ENCODE data around the gene IGFBP6.

The IGFBP6 gene

DNA sequence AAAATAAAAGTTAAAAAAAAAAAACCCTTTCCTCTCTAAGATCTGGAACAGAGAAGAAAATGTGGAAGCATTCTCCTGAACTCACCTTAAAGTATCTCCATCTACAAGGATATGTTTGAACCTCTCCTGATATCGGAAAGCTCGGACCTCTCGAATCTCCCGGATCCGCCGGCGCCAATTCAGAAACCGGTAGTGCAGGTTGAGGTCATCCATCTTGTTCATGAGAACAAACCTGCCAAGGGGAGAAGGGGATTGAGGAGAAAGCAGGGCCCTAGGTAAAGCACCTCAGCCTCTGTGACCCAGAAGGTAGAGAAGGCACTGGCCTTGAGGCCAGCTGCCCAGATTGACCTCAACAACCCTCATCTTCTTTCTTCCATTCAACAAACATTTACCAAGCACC lies 20.4 kb upstream of the IGFBP6 start:
- TF ChIP-seq, protein P1, sequence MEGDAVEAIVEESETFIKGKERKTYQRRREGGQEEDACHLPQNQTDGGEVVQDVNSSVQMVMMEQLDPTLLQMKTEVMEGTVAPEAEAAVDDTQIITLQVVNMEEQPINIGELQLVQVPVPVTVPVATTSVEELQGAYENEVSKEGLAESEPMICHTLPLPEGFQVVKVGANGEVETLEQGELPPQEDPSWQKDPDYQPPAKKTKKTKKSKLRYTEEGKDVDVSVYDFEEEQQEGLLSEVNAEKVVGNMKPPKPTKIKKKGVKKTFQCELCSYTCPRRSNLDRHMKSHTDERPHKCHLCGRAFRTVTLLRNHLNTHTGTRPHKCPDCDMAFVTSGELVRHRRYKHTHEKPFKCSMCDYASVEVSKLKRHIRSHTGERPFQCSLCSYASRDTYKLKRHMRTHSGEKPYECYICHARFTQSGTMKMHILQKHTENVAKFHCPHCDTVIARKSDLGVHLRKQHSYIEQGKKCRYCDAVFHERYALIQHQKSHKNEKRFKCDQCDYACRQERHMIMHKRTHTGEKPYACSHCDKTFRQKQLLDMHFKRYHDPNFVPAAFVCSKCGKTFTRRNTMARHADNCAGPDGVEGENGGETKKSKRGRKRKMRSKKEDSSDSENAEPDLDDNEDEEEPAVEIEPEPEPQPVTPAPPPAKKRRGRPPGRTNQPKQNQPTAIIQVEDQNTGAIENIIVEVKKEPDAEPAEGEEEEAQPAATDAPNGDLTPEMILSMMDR (IDR thresholded peaks at IDR 0.05) = no peak
- intact Hi-C loops (cut with DNase I; ENCODE audit: low total_unique reads) = loop anchor here (5.0 kb wide), 1 partner anchor 80 kb away; no protein-coding TSS in a partner anchor
- Histone ChIP-seq H3K4me3 (no peak overlapping the region), H3K9me3 (no peaks in the 10 kb centered on the region), H3K36me3 (peaks cover 28 to 40% (median 34%) of the 10 kb centered on the region in 3 donors), H3K27ac (peak overlapping the region; percentile 94 to 99), H3K27me3 (no peaks in the 10 kb centered on the region), H3K4me1 (peaks cover 6 to 72% (median 54%) of the 10 kb centered on the region in 4 donors)
- peak in 1 of 2 donors; percentile 29 for DNase-seq

DNA sequence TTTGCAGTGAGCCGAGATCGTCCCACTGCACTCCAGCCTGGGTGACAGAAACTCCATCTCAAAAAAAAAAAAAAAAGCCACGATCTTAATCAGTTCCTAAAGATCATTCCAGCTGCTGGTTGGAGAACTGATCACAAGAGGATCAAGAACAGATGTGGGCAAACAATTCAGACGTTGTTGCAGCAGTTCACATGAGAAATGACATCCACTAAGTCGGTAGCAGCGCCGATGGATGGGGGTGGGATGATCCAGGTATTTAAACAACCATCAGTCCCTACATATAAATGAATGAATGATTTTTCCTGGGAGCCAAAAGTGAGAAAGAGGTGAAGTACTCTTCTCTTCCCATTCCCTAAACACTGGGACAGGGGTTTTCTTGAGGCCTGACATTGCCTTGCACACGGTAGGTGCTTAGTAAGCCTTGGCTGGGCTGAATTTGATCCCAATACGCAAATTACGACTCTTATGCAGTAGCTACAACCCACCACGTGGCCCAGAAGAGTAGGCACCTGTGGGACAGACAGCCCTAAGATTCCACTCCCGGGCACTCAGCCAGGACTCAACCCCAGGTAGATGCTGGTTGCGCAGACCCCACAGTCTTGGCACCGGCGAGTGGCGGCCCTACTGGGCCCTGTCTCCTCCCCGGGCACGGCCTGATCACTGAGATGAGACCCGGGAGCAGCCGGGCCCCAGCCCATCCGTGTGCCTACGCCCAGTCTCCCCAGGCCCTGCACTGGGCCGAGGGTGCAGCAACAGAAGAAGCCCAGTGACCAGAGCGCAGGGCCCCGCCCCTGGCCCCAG lies 18.8 kb upstream of the IGFBP6 start:
- peaks cover 0 to 56% (median 40%) of the 10 kb centered on the region in 4 donors for H3K4me1 ChIP-seq
- peak in 1 of 2 donors; percentile 61 for DNase-seq
- peak overlapping the region; percentile 67 to 83 for H3K4me3 ChIP-seq
- H3K27ac ChIP-seq = peak overlapping the region; percentile 94 to 99
- no peaks in the 10 kb centered on the region for H3K9me3 ChIP-seq
- TF ChIP-seq, protein P1 (IDR thresholded peaks at IDR 0.05) = peak in 1 of 2 experiments; percentile 36
- H3K27me3 ChIP-seq = no peaks in the 10 kb centered on the region
- H3K36me3 ChIP-seq = peaks cover 28 to 34% (median 34%) of the 10 kb centered on the region in 3 donors
- intact Hi-C loops (cut with DNase I; ENCODE audit: low total_unique reads) = loop anchor here (5.0 kb wide), 1 partner anchor 79 kb away; no protein-coding TSS in a partner anchor

DNA sequence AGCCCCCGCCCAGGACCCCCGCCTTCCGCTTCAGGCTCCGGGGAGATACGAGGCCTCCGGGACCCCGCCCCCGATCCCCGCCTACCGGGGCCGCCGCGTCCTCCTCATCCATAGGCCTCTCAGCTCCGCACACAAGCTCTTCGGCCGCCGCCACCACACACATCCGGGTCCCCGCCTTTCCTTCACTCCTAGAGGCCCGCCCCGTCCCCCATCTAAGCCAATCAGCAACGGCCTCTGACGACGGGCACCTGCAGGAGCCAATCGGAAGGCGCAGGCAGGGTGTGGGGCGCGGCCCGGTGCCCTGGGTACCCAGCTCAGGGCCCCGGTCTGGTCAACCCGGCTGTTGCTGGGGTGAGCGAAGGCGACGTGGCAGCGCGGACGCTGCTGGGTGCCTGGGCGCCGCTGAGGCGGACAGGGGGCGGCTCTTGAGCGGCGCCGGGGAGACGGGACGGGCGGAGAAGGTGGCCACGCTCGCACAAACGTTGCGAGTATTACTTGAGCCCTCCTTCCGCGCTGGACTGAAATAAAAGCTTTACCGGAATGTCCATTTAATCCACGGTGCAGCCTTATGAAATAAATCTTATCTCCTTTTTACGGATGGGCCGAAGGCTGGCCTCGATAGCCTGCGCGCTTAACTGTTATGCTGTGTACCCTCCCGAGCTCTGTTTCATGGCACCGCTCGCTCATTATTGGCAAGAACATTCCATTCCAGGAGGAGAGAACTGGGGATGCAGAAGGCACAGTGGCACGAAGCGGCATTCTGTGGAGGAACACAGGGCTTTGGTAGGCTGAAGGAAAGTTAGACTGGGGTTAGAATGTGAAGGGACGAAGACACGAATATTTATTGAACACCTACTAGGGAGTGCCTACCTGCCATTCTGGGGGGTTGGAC lies 18.0 kb upstream of the IGFBP6 start, which contains the start of gene SPRYD3:
Gene SPRYD3, minus strand, starts transcription at position 165 of the 892 bp plus-strand sequence. Its CDS starts 57 bp downstream, at position 108.
- Histone ChIP-seq H3K27me3 (no peaks in the 10 kb centered on the region), H3K9me3 (no peaks in the 10 kb centered on the region), H3K36me3 (peaks cover 25 to 28% (median 27%) of the 10 kb centered on the region in 3 donors), H3K27ac (peak within 1 kb of the TSS; percentile 94 to 99), H3K4me3 (peak within 1 kb of the TSS; percentile 67 to 83), H3K4me1 (peaks cover 0 to 48% (median 33%) of the 10 kb centered on the region in 4 donors)
- peak; percentile 99 for DNase-seq
- intact Hi-C loops (cut with DNase I; ENCODE audit: low total_unique reads) = loop anchor here (5.0 kb wide), 1 partner anchor 78 kb away; no protein-coding TSS in a partner anchor
- TF ChIP-seq, protein P1 (IDR thresholded peaks at IDR 0.05) = no peak

DNA sequence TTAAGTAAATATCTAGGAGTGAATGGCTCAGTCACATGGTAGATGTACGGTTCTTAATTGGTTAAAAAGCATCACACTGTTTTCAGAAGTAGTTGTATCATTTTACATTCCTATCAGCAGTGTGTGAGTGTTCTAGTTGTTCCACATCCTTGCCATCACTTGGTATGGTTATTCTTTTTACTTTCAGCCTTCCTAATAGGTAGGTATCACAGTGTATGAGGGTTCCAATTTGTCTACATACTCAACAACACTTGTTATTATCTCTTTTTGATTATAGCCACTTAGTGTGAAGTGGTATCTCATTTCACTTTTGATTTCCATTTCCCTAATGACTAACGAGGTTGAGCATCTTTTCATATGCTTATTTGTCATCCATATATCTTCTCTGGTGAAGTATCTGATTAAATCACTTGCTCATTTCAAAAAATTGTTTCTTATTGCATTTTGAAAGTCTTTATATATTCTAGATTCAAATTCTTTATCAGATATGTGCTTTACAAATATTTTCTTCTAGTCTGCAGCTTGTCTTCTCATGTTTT lies 14.8 kb upstream of the IGFBP6 start:
- Histone ChIP-seq H3K27ac (no peak overlapping the region), H3K9me3 (no peaks in the 10 kb centered on the region), H3K4me3 (no peak overlapping the region), H3K27me3 (no peaks in the 10 kb centered on the region), H3K4me1 (peaks cover 0 to 22% (median 19%) of the 10 kb centered on the region in 4 donors), H3K36me3 (no peaks in the 10 kb centered on the region)
- DNase-seq = no peak
- intact Hi-C loops (cut with DNase I; ENCODE audit: low total_unique reads) = no loop called here
- TF ChIP-seq, protein P1 (IDR thresholded peaks at IDR 0.05) = no peak

DNA sequence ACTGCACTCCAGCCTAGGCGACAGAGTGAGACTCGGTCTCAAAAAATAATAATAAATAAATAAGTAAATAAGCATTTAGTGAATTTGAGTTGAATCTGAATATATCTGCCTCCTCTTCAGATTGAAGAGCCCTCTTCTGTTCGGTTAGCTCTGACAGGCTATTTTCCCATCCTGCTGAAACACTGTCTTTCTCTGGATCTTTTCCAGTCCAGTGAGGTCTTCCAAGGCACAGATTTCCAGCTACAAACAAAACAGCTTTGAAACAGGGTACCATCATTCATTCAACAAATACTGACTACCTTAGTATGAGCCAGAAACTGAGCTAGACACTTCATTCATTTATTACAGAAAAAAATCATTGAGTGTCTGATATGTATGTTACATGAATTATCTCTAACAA lies 11.1 kb upstream of the IGFBP6 start:
- DNase-seq = no peak
- Histone ChIP-seq H3K4me3 (no peak overlapping the region), H3K27me3 (no peaks in the 10 kb centered on the region), H3K36me3 (no peaks in the 10 kb centered on the region), H3K27ac (no peak overlapping the region), H3K9me3 (no peaks in the 10 kb centered on the region), H3K4me1 (no peaks in the 10 kb centered on the region)
- TF ChIP-seq, protein P1 (IDR thresholded peaks at IDR 0.05) = no peak
- intact Hi-C loops (cut with DNase I; ENCODE audit: low total_unique reads) = no loop called here
